HEK293T (cell line): ENCODE results near the gene FSTL4.
"Not testable (repeated sequence)": the region's sequence is repeated elsewhere in the genome, so short reads cannot be mapped to it uniquely, and the experiment has no call there.

ENCODE experiments used
- CTCF ChIA-PET: fragments of 350-600 bp; formaldehyde crosslinking; extraction: SDS; loops from one replicate; lab custom pipeline; 2021; ENCODE audit warnings: antibody characterized with exemption, inconsistent platforms; lab: Yijun Ruan, JAX
- POLR2A ChIA-PET: fragments of 350-600 bp; formaldehyde crosslinking; extraction: SDS; loops from one replicate; lab custom pipeline; 2020; ENCODE audit warnings: antibody characterized with exemption, inconsistent platforms; lab: Yijun Ruan, JAX
- DNase-seq: peaks from one replicate; pipeline ENCODE4 v3.0.0; 2012; ENCODE audit warnings: mixed read lengths; ENCODE audit errors: extremely low spot score
- ARNT ChIP-seq: fragments of 450-650 bp; IDR thresholded peaks from 2 replicates; pipeline ENCODE4 v1.6.1; 2017; ENCODE audit warnings: mild to moderate bottlenecking
- BHLHE40 ChIP-seq: fragments of 450-650 bp; IDR thresholded peaks from 2 replicates; pipeline ENCODE4 v1.6.1; 2016; ENCODE audit warnings: mild to moderate bottlenecking, moderate library complexity, borderline replicate concordance
- CTBP1 ChIP-seq: fragments of 450-650 bp; IDR thresholded peaks from 2 replicates; pipeline ENCODE4 v1.6.1; 2016; ENCODE audit warnings: borderline replicate concordance
- ELF4 ChIP-seq: fragments of 450-650 bp; IDR thresholded peaks from 2 replicates; pipeline ENCODE4 v1.6.1; 2017; ENCODE audit warnings: antibody characterized with exemption
- FOXA1 ChIP-seq: fragments of 450-650 bp; IDR thresholded peaks from 2 replicates; pipeline ENCODE4 v1.6.1; 2016; ENCODE audit warnings: mild to moderate bottlenecking
- FOXK2 ChIP-seq: fragments of 450-650 bp; IDR thresholded peaks from 2 replicates; pipeline ENCODE4 v1.6.1; 2016; ENCODE audit warnings: mild to moderate bottlenecking
- FOXM1 ChIP-seq: fragments of 450-650 bp; IDR thresholded peaks from 2 replicates; pipeline ENCODE4 v1.6.1; 2017; ENCODE audit warnings: mild to moderate bottlenecking, borderline replicate concordance
- HDGF ChIP-seq: fragments of 450-650 bp; IDR thresholded peaks from 2 replicates; pipeline ENCODE4 v1.6.1; 2017; ENCODE audit warnings: antibody characterized with exemption, borderline replicate concordance
- L3MBTL2 ChIP-seq: fragments of 450-650 bp; conservative IDR thresholded peaks from 2 replicates; pipeline ENCODE4 v1.6.1; 2016; ENCODE audit warnings: mild to moderate bottlenecking
- LEF1 ChIP-seq: fragments of 450-650 bp; IDR thresholded peaks from 2 replicates; pipeline ENCODE4 v1.6.1; 2017; ENCODE audit warnings: mild to moderate bottlenecking, borderline replicate concordance
- NFRKB ChIP-seq: fragments of 450-650 bp; IDR thresholded peaks from 2 replicates; pipeline ENCODE4 v1.6.1; 2016; ENCODE audit warnings: mild to moderate bottlenecking, moderate library complexity
- PKNOX1 ChIP-seq: fragments of 450-650 bp; IDR thresholded peaks from 2 replicates; pipeline ENCODE4 v1.6.1; 2016
- SP1 ChIP-seq: fragments of 450-650 bp; IDR thresholded peaks from 2 replicates; pipeline ENCODE4 v1.6.1; 2017
- SUZ12 ChIP-seq: fragments of 450-650 bp; IDR thresholded peaks from 2 replicates; pipeline ENCODE4 v1.6.1; 2016; ENCODE audit warnings: mild to moderate bottlenecking
- TARDBP ChIP-seq: fragments of 450-650 bp; IDR thresholded peaks from 2 replicates; pipeline ENCODE4 v1.6.1; 2016
- ZNF384 ChIP-seq: fragments of 450-650 bp; IDR thresholded peaks from 2 replicates; pipeline ENCODE4 v1.6.1; 2016

The FSTL4 gene

GRCh38 chr5:133398646-133399101, 213.7 kb downstream of the FSTL4 start:
- no peak for DNase-seq
- TF ChIP-seq SP1 (no peak), HDGF (no peak), FOXM1 (no peak), BHLHE40 (no peak)
- CTCF ChIA-PET: no interaction called here
- POLR2A ChIA-PET: no interaction called here

- TF ChIP-seq ELF4 (no peak), CTBP1 (no peak), L3MBTL2 (no peak), ZNF384 (no peak), ARNT (no peak), TARDBP (no peak)
- DNase-seq: no peak
- ChIA-PET CTCF (no interaction called here), POLR2A (no interaction called here)
These were observed 214.2 kb downstream of the FSTL4 start for GRCh38 chr5:133397990-133398645.

GRCh38 chr5:133397348-133397747, 215.0 kb downstream of the FSTL4 start:
- no peak for TF ChIP-seq CTBP1
- no peak for TF ChIP-seq LEF1
- no peak for TF ChIP-seq NFRKB
- TF ChIP-seq BHLHE40: no peak
- no peak for TF ChIP-seq L3MBTL2
- TF ChIP-seq FOXK2: no peak
- TF ChIP-seq SP1: no peak
- no peak for TF ChIP-seq ELF4
- TF ChIP-seq ARNT: no peak
- TF ChIP-seq FOXM1: no peak
- TF ChIP-seq HDGF: no peak
- no peak for TF ChIP-seq FOXA1
- no peak for TF ChIP-seq SUZ12
- no peak for TF ChIP-seq ZNF384
- no peak for TF ChIP-seq TARDBP
- no peak for TF ChIP-seq PKNOX1
- POLR2A ChIA-PET: no interaction called here
- DNase-seq: no peak
- CTCF ChIA-PET: interaction anchor here (2.0 kb wide), 1 partner anchor 26 kb away, joined by 7 read pairs; no protein-coding TSS in a partner anchor

- TF ChIP-seq SUZ12 (no peak), CTBP1 (no peak), HDGF (no peak), L3MBTL2 (no peak), FOXM1 (no peak)
- CTCF ChIA-PET: interaction anchor here (0.6 to 2.0 kb wide), 4 partner anchors 8 to 381 kb away, joined by 3 to 7 read pairs (median 4); no protein-coding TSS in a partner anchor
- POLR2A ChIA-PET: no interaction called here
- DNase-seq: no peak
These were observed 215.5 kb downstream of the FSTL4 start for GRCh38 chr5:133396814-133397213.

GRCh38 chr5:133396187-133396741, 216.1 kb downstream of the FSTL4 start:
- DNase-seq: no peak
- CTCF ChIA-PET: interaction anchor here (0.6 to 2.0 kb wide), 4 partner anchors 9 to 382 kb away, joined by 3 to 7 read pairs (median 4); no protein-coding TSS in a partner anchor
- TF ChIP-seq LEF1 (no peak), PKNOX1 (no peak), CTBP1 (no peak), ZNF384 (no peak), HDGF (no peak), L3MBTL2 (no peak), FOXM1 (no peak), NFRKB (no peak), BHLHE40 (no peak)
- POLR2A ChIA-PET: no interaction called here

- DNase-seq, POLR2A ChIA-PET, CTCF ChIA-PET: not testable (repeated sequence)
These were observed 217.1 kb downstream of the FSTL4 start for GRCh38 chr5:133395207-133395606.

GRCh38 chr5:133394477-133394817, 217.9 kb downstream of the FSTL4 start:
- POLR2A ChIA-PET, DNase-seq, CTCF ChIA-PET: not testable (repeated sequence)
